Upper lobe of right lung (tissue), 1 donor: ENCODE measurements around the gene LIN7B. TPM values are rescaled to one million over a fixed set of nuclear protein-coding genes. Genes with fewer than 3 reads are reported as not detected.

Source experiments
- ATAC-seq: fragments of 200-7000 bp; cut with Tn5 transposase; one replicate; pipeline ENCODE4 v1.9.1; 2020; ENCODE audit warnings: mild to moderate bottlenecking, moderate library complexity
- DNase-seq: peaks from one replicate; pipeline ENCODE4 v3.0.0-alpha.2; 2020
- H3K27ac ChIP-seq: fragments of 200-600 bp; one replicate; pipeline ENCODE4 v1.8.0; 2022
- H3K27me3 ChIP-seq: fragments of 200-600 bp; one replicate; pipeline ENCODE4 v1.8.0; 2022; ENCODE audit warnings: mild to moderate bottlenecking
- H3K36me3 ChIP-seq: fragments of 200-600 bp; one replicate; pipeline ENCODE4 v1.8.0; 2022
- H3K4me1 ChIP-seq: fragments of 200-600 bp; one replicate; pipeline ENCODE4 v1.8.0; 2022
- H3K4me3 ChIP-seq: fragments of 200-600 bp; one replicate; pipeline ENCODE4 v1.8.0; 2022; ENCODE audit warnings: mild to moderate bottlenecking
- H3K9me3 ChIP-seq: fragments of 200-600 bp; one replicate; pipeline ENCODE4 v1.8.0; 2022
- CTCF ChIP-seq: fragments of 200-600 bp; IDR thresholded peaks from one replicate; pipeline ENCODE4 v1.8.0; 2022; ENCODE audit warnings: antibody characterized with exemption
- intact Hi-C: fragments of 100-400 bp; cut with DNase I; formaldehyde crosslinking; loops from one replicate; pipeline ENCODE4 v1.11.0; 2022
- long read RNA-seq: library from polyadenylated mRNA; unstranded; transcript quantifications from one replicate; pipeline ENCODE4 v2.0.0, GENCODE V29; 2021
- total RNA-seq: library from RNA; stranded (reverse); fragmentation: NEBNext Ultra II Directional; extraction: Animal tissue kit (Norgen Biotek cat#: 25700); gene quantifications from one replicate; pipeline ENCODE4 v1.2.1, GENCODE V29; 2021
- donor health status: DM: no; HTN: yes; CAD: no; lungs with severe emphysema.

The LIN7B gene
- 12.2 TPM for total RNA-seq
- long read RNA-seq, partial matches to known transcripts = 4 of 10 reads
- long read RNA-seq, other reads (novel, unspliced or antisense) = 5 of 10 reads

- H3K27ac ChIP-seq = peak within 1 kb of the TSS; percentile 72
Measured at GRCh38 chr19:49113762-49114629, at the start of gene LIN7B. Gene LIN7B (plus strand): TSS chr19:49114370. CDS start chr19:49114405, 35 bp downstream.

GRCh38 chr19:49064768-49065611 lies 49.2 kb upstream of the LIN7B start, which contains the start of gene NTF4:
Gene NTF4 (minus strand): TSS chr19:49064818. CDS start chr19:49061997, 2,821 bp downstream.
- Histone ChIP-seq H3K27me3 (peaks cover 60% of the 10 kb centered on the region), H3K4me1 (peaks cover 3% of the 10 kb centered on the region), H3K27ac (no peak within 1 kb of the TSS), H3K4me3 (peak within 1 kb of the TSS; percentile 26), H3K9me3 (no peaks in the 10 kb centered on the region), H3K36me3 (no peaks in the 10 kb centered on the region)
- no peak for TF ChIP-seq CTCF
- intact Hi-C loops = no loop called here
- ATAC-seq (peak; percentile 79), DNase-seq (no peak)

More at GRCh38 chr19:49113762-49114629, at the start of gene LIN7B:
- intact Hi-C loops = no loop called here
- H3K9me3 ChIP-seq = no peaks in the 10 kb centered on the region
- H3K4me1 ChIP-seq = peaks cover 20% of the 10 kb centered on the region
- ATAC-seq (peak; percentile 79), DNase-seq (peak; percentile 86)
- H3K36me3 ChIP-seq = peaks cover 3% of the 10 kb centered on the region
- peak; percentile 47 for TF ChIP-seq CTCF
- H3K4me3 ChIP-seq = peak within 1 kb of the TSS; percentile 87
- no peaks in the 10 kb centered on the region for H3K27me3 ChIP-seq

DNA sequence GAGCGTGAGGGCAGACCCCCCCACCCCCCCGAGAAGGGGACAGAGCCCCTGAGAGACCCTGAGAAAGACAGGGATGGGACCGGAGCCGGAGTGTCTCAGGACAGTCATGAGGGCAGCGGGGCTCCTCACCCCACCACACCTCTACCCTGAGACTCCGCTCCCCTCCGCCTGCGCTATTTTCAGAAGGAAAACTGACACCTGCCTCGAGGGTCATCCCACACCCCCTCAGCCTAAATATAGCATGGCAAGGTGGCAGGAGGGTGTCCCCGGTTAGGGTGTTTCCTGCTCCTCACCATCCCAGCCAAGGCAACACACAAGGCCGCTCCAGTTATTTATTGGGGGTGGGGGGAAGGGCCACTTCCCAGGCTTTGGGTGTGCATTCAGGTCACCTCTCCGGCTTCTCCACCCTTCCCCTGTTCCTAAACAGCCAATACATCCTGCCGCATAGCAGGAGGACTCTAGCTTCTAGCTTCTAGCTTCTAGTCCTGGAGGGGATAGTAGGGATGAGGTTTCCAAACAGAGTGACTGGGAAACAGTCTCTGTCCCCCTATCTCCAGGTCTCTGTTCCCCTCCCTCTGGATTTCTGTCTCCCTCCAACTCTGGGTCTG lies 48.2 kb upstream of the LIN7B start:
- intact Hi-C loops = no loop called here
- DNase-seq (no peak), ATAC-seq (no peak)
- Histone ChIP-seq H3K4me1 (peaks cover 3% of the 10 kb centered on the region), H3K27ac (no peak overlapping the region), H3K36me3 (no peaks in the 10 kb centered on the region), H3K9me3 (no peaks in the 10 kb centered on the region), H3K4me3 (no peak overlapping the region), H3K27me3 (peaks cover 70% of the 10 kb centered on the region)
- TF ChIP-seq CTCF = no peak

GRCh38 chr19:49067554-49067953 lies 46.6 kb upstream of the LIN7B start:
- no peaks in the 10 kb centered on the region for H3K36me3 ChIP-seq
- intact Hi-C loops = no loop called here
- no peak for TF ChIP-seq CTCF
- no peak for DNase-seq
- H3K9me3 ChIP-seq = no peaks in the 10 kb centered on the region
- peaks cover 72% of the 10 kb centered on the region for H3K27me3 ChIP-seq
- peaks cover 3% of the 10 kb centered on the region for H3K4me1 ChIP-seq
- no peak overlapping the region for H3K4me3 ChIP-seq
- no peak overlapping the region for H3K27ac ChIP-seq
- ATAC-seq = no peak

DNA sequence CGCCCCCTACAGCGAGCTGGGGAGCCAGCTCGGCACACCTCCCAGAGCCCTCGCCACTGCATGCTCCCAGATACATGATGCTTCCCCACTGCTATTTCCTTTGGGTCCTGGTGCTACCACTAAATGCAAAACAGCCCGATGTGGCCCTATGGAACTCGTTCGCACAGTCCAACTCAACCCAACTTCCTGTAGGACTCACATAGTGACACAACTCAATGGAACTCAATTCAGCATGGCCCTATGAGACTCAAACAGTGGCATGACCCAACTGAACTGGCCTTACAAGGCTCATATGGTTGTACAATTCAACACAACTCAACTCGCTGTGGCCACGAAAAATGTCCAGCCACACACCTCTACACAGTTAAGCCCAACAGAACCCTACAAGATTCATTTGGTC lies 45.1 kb upstream of the LIN7B start:
- peaks cover 3% of the 10 kb centered on the region for H3K4me1 ChIP-seq
- DNase-seq (no peak), ATAC-seq (no peak)
- no peak for TF ChIP-seq CTCF
- no peak overlapping the region for H3K4me3 ChIP-seq
- no peak overlapping the region for H3K27ac ChIP-seq
- H3K27me3 ChIP-seq = peaks cover 79% of the 10 kb centered on the region
- no peaks in the 10 kb centered on the region for H3K9me3 ChIP-seq
- intact Hi-C loops = no loop called here
- no peaks in the 10 kb centered on the region for H3K36me3 ChIP-seq
